GM08714 (cell line): Measurements from ENCODE around the gene TOM1L2.
"Not testable (repeated sequence)": the region's sequence is repeated elsewhere in the genome, so short reads cannot be mapped to it uniquely, and the experiment has no call there.

Source experiments
- H3K4me3 ChIP-seq: fragments of 200-500 bp; sonication (Bioruptor generic); 2 replicates; pipeline ENCODE4 v1.5.1; 2014; ENCODE audit warnings: mild to moderate bottlenecking, low read length, inconsistent platforms
- ZNF274 ChIP-seq: IDR thresholded peaks from 2 replicates; pipeline ENCODE4 v1.6.1; 2012; ENCODE audit warnings: mild to moderate bottlenecking, low read depth, low read length

TOM1L2 gene

GRCh38 chr17:17966399-17966798 is 5.8 kb downstream of the TOM1L2 start:
- no peak overlapping the region for H3K4me3 ChIP-seq
- TF ChIP-seq ZNF274 = no peak

GRCh38 chr17:17965152-17965721 is 7.0 kb downstream of the TOM1L2 start:
- TF ChIP-seq ZNF274 = no peak
- H3K4me3 ChIP-seq = no peak overlapping the region

GRCh38 chr17:17964710-17965109 is 7.5 kb downstream of the TOM1L2 start:
- no peak for TF ChIP-seq ZNF274
- no peak overlapping the region for H3K4me3 ChIP-seq

GRCh38 chr17:17963694-17964436 is 8.3 kb downstream of the TOM1L2 start:
- H3K4me3 ChIP-seq = no peak overlapping the region
- TF ChIP-seq ZNF274 = no peak

- H3K4me3 ChIP-seq = no peak overlapping the region
- TF ChIP-seq ZNF274 = no peak
Observed at GRCh38 chr17:17963066-17963465, 9.1 kb downstream of the TOM1L2 start.

- TF ChIP-seq ZNF274 = no peak
- H3K4me3 ChIP-seq = peak overlapping the region; percentile 60; the same call in 1 of the 2 replicates
Observed at GRCh38 chr17:17960500-17961030, 11.6 kb downstream of the TOM1L2 start.

- H3K4me3 ChIP-seq = peak overlapping the region; percentile 60
- TF ChIP-seq ZNF274 = no peak
Observed at GRCh38 chr17:17959520-17960361, 12.5 kb downstream of the TOM1L2 start.

GRCh38 chr17:17958982-17959381 is 13.2 kb downstream of the TOM1L2 start:
- TF ChIP-seq ZNF274 = no peak
- peak overlapping the region; percentile 60; the same call in 1 of the 2 replicates for H3K4me3 ChIP-seq

- no peak overlapping the region for H3K4me3 ChIP-seq
- TF ChIP-seq ZNF274 = no peak
Observed at GRCh38 chr17:17957584-17957916, 14.7 kb downstream of the TOM1L2 start.

GRCh38 chr17:17955790-17956341 is 16.3 kb downstream of the TOM1L2 start:
- H3K4me3 ChIP-seq = not testable (repeated sequence)

- no peak for TF ChIP-seq ZNF274
- no peak overlapping the region for H3K4me3 ChIP-seq
Observed at GRCh38 chr17:17954079-17954478, 18.1 kb downstream of the TOM1L2 start.

GRCh38 chr17:17952691-17953090 is 19.5 kb downstream of the TOM1L2 start:
- no peak overlapping the region for H3K4me3 ChIP-seq

GRCh38 chr17:17951524-17951923 is 20.7 kb downstream of the TOM1L2 start:
- H3K4me3 ChIP-seq = no peak overlapping the region
- TF ChIP-seq ZNF274 = no peak

More at GRCh38 chr17:17952691-17953090, 19.5 kb downstream of the TOM1L2 start:
- no peak for TF ChIP-seq ZNF274

- H3K4me3 ChIP-seq = no peak overlapping the region
- no peak for TF ChIP-seq ZNF274
Observed at GRCh38 chr17:17950806-17951205, 21.4 kb downstream of the TOM1L2 start.
